Sigmoid colon (tissue), 7 donors: ENCODE measurements around the gene MAPK8IP3. TPM values are rescaled to one million over a fixed set of nuclear protein-coding genes. Genes with fewer than 3 reads are reported as not detected.

Source experiments
- DNase-seq: peaks from one replicate; pipeline ENCODE4 v3.0.0-alpha.2; 2019
- H3K27ac ChIP-seq, 4 donors: fragments of 200-600 bp; sonication (generic); one replicate each; pipeline ENCODE4 v1.5.1; 2016 to 2019; ENCODE audit warnings: mild to moderate bottlenecking in 1 of 4
- H3K27me3 ChIP-seq, 3 donors: fragments of 200-600 bp; sonication (generic); one replicate each; pipeline ENCODE4 v1.5.1; 2019; ENCODE audit warnings: mild to moderate bottlenecking in 1 of 3
- H3K36me3 ChIP-seq, 4 donors: fragments of 200-600 bp; sonication (generic); one replicate each; pipeline ENCODE4 v1.5.1; 2016 to 2019
- H3K4me1 ChIP-seq, 4 donors: fragments of 200-600 bp; sonication (generic); one replicate each; pipeline ENCODE4 v1.5.1; 2017 to 2019
- H3K4me3 ChIP-seq, 4 donors: fragments of 200-600 bp; sonication (generic); one replicate each; pipeline ENCODE4 v1.5.1; 2017 to 2019; ENCODE audit warnings: mild to moderate bottlenecking in 2 of 4, moderate library complexity in 1 of 4
- H3K9me3 ChIP-seq, 4 donors: fragments of 200-600 bp in 3 of 4; sonication (generic) in 3 of 4; one replicate each; pipeline versions ENCODE4 v1.5.1 to v1.6.1; 2013 to 2019
- CTCF ChIP-seq, 4 experiments: fragments of 450-650 bp in 3 of 4; fragments of 200-600 bp in 1 of 4; IDR thresholded peaks; one replicate each; pipeline ENCODE4 v1.5.1; 2016 to 2019; ENCODE audit warnings: antibody characterized with exemption in 4 of 4, mild to moderate bottlenecking in 3 of 4, moderate library complexity in 2 of 4
- EP300 ChIP-seq, 4 donors: sonication (generic); formaldehyde crosslinking; IDR thresholded peaks; one replicate each; pipeline ENCODE4 v1.6.1; 2017; ENCODE audit warnings: antibody characterized with exemption in 4 of 4
- POLR2A ChIP-seq, 2 donors: fragments of 450-650 bp; IDR thresholded peaks; one replicate each; pipeline ENCODE4 v1.6.1; 2016; ENCODE audit warnings: antibody characterized with exemption in 2 of 2, mild to moderate bottlenecking in 2 of 2, moderate library complexity in 2 of 2
- POLR2AphosphoS5 ChIP-seq, 4 donors: sonication (generic); formaldehyde crosslinking; IDR thresholded peaks; one replicate each; pipeline ENCODE4 v1.6.1; 2017; ENCODE audit warnings: antibody characterized with exemption in 4 of 4
- WGBS, 2 donors: extraction: QIAGEN DNeasy Blood & Tissue Kit; methylation state at CpG; one replicate each; pipeline ENCODE4 v1.1.7; 2013; 5-methylcytosine and 5-hydroxymethylcytosine counted together
- intact Hi-C: fragments of 100-400 bp; cut with DNase I; formaldehyde crosslinking; loops from one replicate; pipeline ENCODE4 v1.15.1; 2023
- polyA plus RNA-seq, 3 donors: library from polyadenylated mRNA; stranded (reverse); fragments of 200-250 nt; gene quantifications; one replicate each; pipeline ENCODE4 v1.2.3, GENCODE V29; 2013
- total RNA-seq, 4 donors: library from RNA; depleted of rRNA; stranded (reverse); fragments of >200 nt; gene quantifications; one replicate each; pipeline ENCODE4 v1.1.0, GENCODE V29; 2016
- donor health status: healthy with polysubstance abuse.
- donor health status: Bipolar disorder and iron deficiency.
- donor health status: healthy.

Gene MAPK8IP3
- total and polyA plus RNA-seq, 7 donors = 3.6 to 80.9 (median 22.4) TPM

GRCh38 chr16:1771864-1772361, 65.9 kb downstream of the MAPK8IP3 start:
- 6 to 17% methylated on average over 22 of the region's 22 CpGs for WGBS, 2 donors
- Histone ChIP-seq H3K36me3 (peaks cover 19 to 43% (median 32%) of the 10 kb centered on the region in 4 donors), H3K4me1 (peaks cover 0 to 56% (median 47%) of the 10 kb centered on the region in 4 donors), H3K27ac (peak overlapping the region; percentile 91 to 97 (median 96)), H3K27me3 (no peaks in the 10 kb centered on the region), H3K4me3 (peak overlapping the region; percentile 64 to 93 (median 90)), H3K9me3 (no peaks in the 10 kb centered on the region)
- DNase-seq = no peak
- intact Hi-C loops = loop anchor here (2.0 to 10.0 kb wide), 3 partner anchors 55 to 1087 kb away; partner anchors contain the start of genes FAHD1, HAGH, JMJD8 and MAPK8IP3
- TF ChIP-seq CTCF (IDR thresholded peaks at IDR 0.05) (no peak), POLR2AphosphoS5 (IDR thresholded peaks at IDR 0.05) (no peak), EP300 (IDR thresholded peaks at IDR 0.05) (no peak), POLR2A (IDR thresholded peaks at IDR 0.05) (no peak)

GRCh38 chr16:1772362-1772907, 66.4 kb downstream of the MAPK8IP3 start, which contains the start of gene EME2:
Gene EME2 (plus strand): TSS chr16:1772810. CDS start chr16:1773228, 418 bp downstream.
- peaks cover 14 to 43% (median 32%) of the 10 kb centered on the region in 4 donors for H3K36me3 ChIP-seq
- H3K27me3 ChIP-seq = no peaks in the 10 kb centered on the region
- intact Hi-C loops = loop anchor here (2.0 to 10.0 kb wide), 3 partner anchors 54 to 1088 kb away; partner anchors contain the start of genes FAHD1, HAGH, JMJD8 and MAPK8IP3
- H3K27ac ChIP-seq = peak within 1 kb of the TSS; percentile 91 to 97 (median 96)
- no peak for TF ChIP-seq POLR2AphosphoS5 (IDR thresholded peaks at IDR 0.05)
- TF ChIP-seq CTCF (IDR thresholded peaks at IDR 0.05) = no peak
- no peak for TF ChIP-seq EP300 (IDR thresholded peaks at IDR 0.05)
- TF ChIP-seq POLR2A (IDR thresholded peaks at IDR 0.05) = no peak
- H3K4me3 ChIP-seq = peak within 1 kb of the TSS; percentile 64 to 93 (median 90)
- H3K4me1 ChIP-seq = peaks cover 0 to 56% (median 47%) of the 10 kb centered on the region in 4 donors
- H3K9me3 ChIP-seq = no peaks in the 10 kb centered on the region
- DNase-seq = no peak
- 0 to 1% methylated on average over 53 of the region's 53 CpGs for WGBS, 2 donors

- 0 to 1% methylated on average over 108 of the region's 108 CpGs for WGBS, 2 donors
- peak within 1 kb of the TSS; percentile 64 to 93 (median 90) for H3K4me3 ChIP-seq
- intact Hi-C loops = loop anchor here (2.0 to 10.0 kb wide), 3 partner anchors 54 to 1088 kb away; partner anchors contain the start of genes FAHD1, HAGH, JMJD8 and MAPK8IP3
- H3K27me3 ChIP-seq = no peaks in the 10 kb centered on the region
- peaks cover 0 to 56% (median 47%) of the 10 kb centered on the region in 4 donors for H3K4me1 ChIP-seq
- peak; percentile 55 to 68 for TF ChIP-seq POLR2A (IDR thresholded peaks at IDR 0.05)
- TF ChIP-seq EP300 (IDR thresholded peaks at IDR 0.05) = peak in 1 of 4 donors; percentile 25
- peak; percentile 37 to 74 (median 64) for TF ChIP-seq CTCF (IDR thresholded peaks at IDR 0.05)
- peak; percentile 69 to 92 (median 82) for TF ChIP-seq POLR2AphosphoS5 (IDR thresholded peaks at IDR 0.05)
- DNase-seq = peak; percentile 90
- H3K9me3 ChIP-seq = no peaks in the 10 kb centered on the region
- H3K27ac ChIP-seq = peak within 1 kb of the TSS; percentile 91 to 97 (median 96)
- H3K36me3 ChIP-seq = peaks cover 7 to 43% (median 33%) of the 10 kb centered on the region in 4 donors
Observed at GRCh38 chr16:1772908-1773702, 67.1 kb downstream of the MAPK8IP3 start, which contains the start of gene MRPS34. Gene MRPS34 (minus strand): TSS chr16:1773134. CDS start chr16:1773119, 15 bp downstream.

GRCh38 chr16:1773703-1774447, 67.9 kb downstream of the MAPK8IP3 start:
- 5 to 14% methylated on average over 45 of the region's 45 CpGs for WGBS, 2 donors
- H3K4me3 ChIP-seq = peak overlapping the region; percentile 64 to 93 (median 90)
- H3K36me3 ChIP-seq = peaks cover 0 to 43% (median 29%) of the 10 kb centered on the region in 4 donors
- DNase-seq = no peak
- peak overlapping the region; percentile 91 to 97 (median 96) for H3K27ac ChIP-seq
- no peak for TF ChIP-seq POLR2A (IDR thresholded peaks at IDR 0.05)
- no peak for TF ChIP-seq CTCF (IDR thresholded peaks at IDR 0.05)
- TF ChIP-seq POLR2AphosphoS5 (IDR thresholded peaks at IDR 0.05) = no peak
- no peak for TF ChIP-seq EP300 (IDR thresholded peaks at IDR 0.05)
- no peaks in the 10 kb centered on the region for H3K27me3 ChIP-seq
- intact Hi-C loops = loop anchor here (2.0 to 10.0 kb wide), 3 partner anchors 53 to 1089 kb away; partner anchors contain the start of genes FAHD1, HAGH, JMJD8 and MAPK8IP3
- no peaks in the 10 kb centered on the region for H3K9me3 ChIP-seq
- peaks cover 0 to 56% (median 45%) of the 10 kb centered on the region in 4 donors for H3K4me1 ChIP-seq
